ENCODE data around the gene EIF6. TPM values are rescaled to one million over a fixed set of nuclear protein-coding genes. Genes with fewer than 3 reads are reported as not detected.

Gene EIF6
- total and polyA plus RNA-seq, 10 donors = 50.5 to 121 (median 68.0) TPM

DNA sequence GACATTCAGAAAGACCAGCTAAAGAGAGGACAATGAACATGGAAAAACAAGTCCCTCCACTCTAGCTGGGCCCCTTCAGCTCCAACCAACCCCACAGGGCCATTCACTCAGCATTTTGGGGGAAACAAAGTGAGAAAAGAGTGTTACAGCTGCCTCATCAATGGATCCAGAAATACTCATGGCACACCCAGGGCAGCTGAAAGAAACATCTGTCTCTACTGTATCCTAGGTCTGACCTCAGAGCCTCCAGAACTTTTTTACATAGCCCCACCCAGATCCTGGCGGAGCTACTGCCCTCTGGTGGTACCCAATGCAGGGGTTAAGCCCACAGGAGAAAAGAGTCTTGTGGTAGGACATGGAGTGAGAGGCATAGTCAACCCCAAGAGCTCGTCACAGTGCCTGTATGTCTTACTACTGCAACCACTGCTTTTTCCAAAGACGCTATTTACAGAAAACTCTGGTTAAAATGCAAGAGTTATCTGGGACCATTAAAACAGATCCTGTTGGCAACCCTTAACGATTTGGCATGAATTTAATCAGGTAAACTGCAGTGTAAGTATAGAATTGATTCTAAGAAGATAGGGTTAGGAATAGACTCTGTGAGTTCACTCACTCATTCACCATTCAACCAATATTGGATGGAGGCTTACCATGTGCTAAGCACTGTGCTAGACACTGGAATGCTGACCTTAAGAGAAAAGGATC, 45.0 kb upstream of the EIF6 start:
- WGBS, 5 donors = 76 to 89% (median 82%) methylated on average over 4 of the region's 4 CpGs
- H3K36me3 ChIP-seq = peaks cover 0 to 44% (median 3%) of the 10 kb centered on the region in 6 donors

GRCh38 chr20:35328689-35329088, 44.1 kb upstream of the EIF6 start:
- Histone ChIP-seq H3K9me3 (no peaks in the 10 kb centered on the region), H3K27me3 (replicated peaks in 1 of 7) (no peaks in the 10 kb centered on the region), H3K4me3 (no peak overlapping the region), H3K36me3 (peaks cover 0 to 49% (median 3%) of the 10 kb centered on the region in 6 donors), H3K27ac (no peak overlapping the region), H3K4me1 (peaks cover 0 to 9% (median 0%) of the 10 kb centered on the region in 6 donors)
- intact Hi-C loops (cut with DNase I; ENCODE audit: low total_unique reads) = no loop called here
- 71 to 86% (median 81%) methylated on average over 4 of the region's 4 CpGs for WGBS, 5 donors
- no peak for DNase-seq
- no peak for TF ChIP-seq CTCF (IDR thresholded peaks at IDR 0.05 in 8 of 11, conservative IDR thresholded peaks at IDR 0.05 in 3 of 11)
- no peak for TF ChIP-seq POLR2A (IDR thresholded peaks at IDR 0.05)
- no peak for TF ChIP-seq POLR2AphosphoS5 (IDR thresholded peaks at IDR 0.05)

More for the DNA sequence above, 45.0 kb upstream of the EIF6 start:
- Histone ChIP-seq H3K9me3 (no peaks in the 10 kb centered on the region), H3K4me1 (peaks cover 0 to 9% (median 0%) of the 10 kb centered on the region in 6 donors), H3K27me3 (replicated peaks in 1 of 7) (no peaks in the 10 kb centered on the region), H3K4me3 (no peak overlapping the region), H3K27ac (no peak overlapping the region)
- no peak for TF ChIP-seq POLR2AphosphoS5 (IDR thresholded peaks at IDR 0.05)
- TF ChIP-seq CTCF (IDR thresholded peaks at IDR 0.05 in 8 of 11, conservative IDR thresholded peaks at IDR 0.05 in 3 of 11) = peak in 6 of 11 experiments; percentile 8 to 46 (median 27)
- intact Hi-C loops (cut with DNase I; ENCODE audit: low total_unique reads) = no loop called here
- no peak for DNase-seq

DNA sequence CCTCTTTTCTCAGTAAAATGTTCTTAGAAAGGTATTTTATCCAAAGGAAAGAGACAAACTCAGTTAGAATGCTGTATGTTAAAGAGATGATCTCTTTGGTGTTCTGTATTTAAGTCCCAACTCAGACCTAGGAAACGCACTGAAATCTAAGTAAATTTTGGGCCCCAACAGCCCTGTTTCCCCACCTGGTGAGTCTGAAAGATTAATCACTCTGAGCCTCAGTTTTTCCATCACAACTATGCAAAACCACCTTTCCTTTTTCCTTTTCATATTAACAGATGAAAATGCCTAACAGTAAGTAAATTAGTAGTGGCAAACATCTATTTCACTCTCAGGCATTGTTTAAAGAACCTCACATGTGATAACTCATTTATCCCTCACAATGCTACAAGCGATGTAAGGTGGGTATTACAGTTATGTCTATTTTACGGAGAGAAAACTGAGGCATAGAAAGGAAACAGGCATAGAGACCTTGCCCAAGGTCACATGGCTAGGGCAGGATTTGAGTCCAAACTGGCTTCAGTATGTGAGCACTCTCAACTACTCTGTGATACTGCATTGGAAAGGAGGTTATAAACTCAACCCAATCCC, 43.6 kb upstream of the EIF6 start:
- H3K27me3 ChIP-seq (replicated peaks in 1 of 7) = no peaks in the 10 kb centered on the region
- H3K27ac ChIP-seq = no peak overlapping the region
- WGBS, 5 donors = 84 to 96% (median 93%) methylated on average over 3 of the region's 3 CpGs
- intact Hi-C loops (cut with DNase I; ENCODE audit: low total_unique reads) = no loop called here
- H3K9me3 ChIP-seq = no peaks in the 10 kb centered on the region
- peaks cover 0 to 9% (median 0%) of the 10 kb centered on the region in 6 donors for H3K4me1 ChIP-seq
- no peak overlapping the region for H3K4me3 ChIP-seq
- TF ChIP-seq CTCF (IDR thresholded peaks at IDR 0.05 in 8 of 11, conservative IDR thresholded peaks at IDR 0.05 in 3 of 11) = no peak
- TF ChIP-seq POLR2A (IDR thresholded peaks at IDR 0.05) = no peak
- no peak for TF ChIP-seq POLR2AphosphoS5 (IDR thresholded peaks at IDR 0.05)
- peaks cover 0 to 51% (median 3%) of the 10 kb centered on the region in 6 donors for H3K36me3 ChIP-seq
- no peak for DNase-seq
